ENCODE results near the gene VASN.

VASN gene

GRCh38 chr16:4426021-4426684, 54.5 kb downstream of the VASN start:
- DNase-seq (ENCODE audit: low read depth): no peak

GRCh38 chr16:4426722-4427372, 55.2 kb downstream of the VASN start:
- DNase-seq (ENCODE audit: low read depth): no peak

- DNase-seq (ENCODE audit: low read depth): no peak
Observed at GRCh38 chr16:4428500-4428899, 56.9 kb downstream of the VASN start.

DNA sequence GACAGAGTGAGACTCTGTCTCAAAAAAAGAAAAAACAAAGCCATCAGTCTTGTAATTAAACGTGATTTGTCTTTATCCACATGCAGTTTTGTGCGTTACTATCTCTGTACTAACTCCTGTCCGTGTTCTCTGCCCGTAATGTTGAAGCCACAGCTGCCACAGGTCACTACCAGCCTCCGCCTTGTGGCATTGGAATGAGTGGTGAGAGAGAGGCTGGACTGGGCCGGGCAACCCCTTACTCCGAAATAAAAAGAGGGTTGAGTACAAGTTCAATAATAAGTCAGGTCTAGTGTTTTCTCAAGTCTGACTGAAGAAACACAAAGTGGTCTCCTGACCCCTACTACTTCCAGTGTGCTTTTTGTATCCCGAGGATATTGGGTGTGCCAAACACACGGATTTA, 59.4 kb downstream of the VASN start:
- DNase-seq (ENCODE audit: low read depth): no peak

All from T follicular helper cell (primary cell).